H9 (cell line): Measurements from ENCODE around the gene BTG3. TPM values are rescaled to one million over a fixed set of nuclear protein-coding genes. Genes with fewer than 3 reads are reported as not detected.

Experiments used
- DNase-seq: peaks from one replicate; pipeline ENCODE4 v3.0.0-alpha.2; 2017
- H2AFZ ChIP-seq: one replicate; pipeline ENCODE4 v1.6.1; 2013; ENCODE audit warnings: mild to moderate bottlenecking, low read length, control low read depth, moderate library complexity
- H2AK5ac ChIP-seq: 2 replicates; pipeline ENCODE4 v1.6.1; 2013; ENCODE audit warnings: low read length, control low read depth, mixed read lengths; ENCODE audit not compliant: insufficient read length
- H2BK120ac ChIP-seq: one replicate; pipeline ENCODE4 v1.6.1; 2013; ENCODE audit warnings: low read depth, mild to moderate bottlenecking, low read length, control low read depth, inconsistent platforms; ENCODE audit not compliant: poor library complexity, severe bottlenecking
- H2BK12ac ChIP-seq: 2 replicates; pipeline ENCODE4 v1.6.1; 2013; ENCODE audit warnings: low read length, control low read depth, mixed read lengths, low read depth; ENCODE audit not compliant: insufficient read length
- H2BK15ac ChIP-seq: 2 replicates; pipeline ENCODE4 v1.6.1; 2013; ENCODE audit warnings: low read depth, low read length, control low read depth
- H2BK20ac ChIP-seq: one replicate; pipeline ENCODE4 v1.6.1; 2013; ENCODE audit warnings: low read depth, mild to moderate bottlenecking, low read length, control low read depth, inconsistent platforms; ENCODE audit not compliant: poor library complexity, severe bottlenecking
- H2BK5ac ChIP-seq: 2 replicates; pipeline ENCODE4 v1.6.1; 2013; ENCODE audit warnings: low read length, control low read depth, mixed read lengths; ENCODE audit not compliant: insufficient read length
- H3K14ac ChIP-seq: 2 replicates; pipeline ENCODE4 v1.6.1; 2013; ENCODE audit warnings: low read length, control low read depth; ENCODE audit not compliant: insufficient read depth
- H3K18ac ChIP-seq: 2 replicates; pipeline ENCODE4 v1.6.1; 2013; ENCODE audit warnings: low read depth, mild to moderate bottlenecking, mixed read lengths, low read length, control low read depth; ENCODE audit not compliant: insufficient read length
- H3K23ac ChIP-seq: 2 replicates; pipeline ENCODE4 v1.6.1; 2013; ENCODE audit warnings: low read length, control low read depth, mixed read lengths, low read depth; ENCODE audit not compliant: insufficient read length
- H3K23me2 ChIP-seq: 2 replicates; pipeline ENCODE4 v1.6.1; 2013; ENCODE audit warnings: low read depth, mild to moderate bottlenecking, mixed read lengths, low read length, control low read depth; ENCODE audit not compliant: insufficient read length, poor library complexity, severe bottlenecking
- H3K27ac ChIP-seq: 2 replicates; pipeline ENCODE4 v1.5.1; 2013; ENCODE audit warnings: low read length, control low read depth, mixed read lengths, low read depth; ENCODE audit not compliant: insufficient read length
- H3K27me3 ChIP-seq: 2 replicates; pipeline ENCODE4 v1.6.1; 2013; ENCODE audit warnings: low read length, control low read depth, inconsistent platforms; ENCODE audit not compliant: insufficient read depth
- H3K4ac ChIP-seq: 2 replicates; pipeline ENCODE4 v1.6.1; 2013; ENCODE audit warnings: low read depth, mild to moderate bottlenecking, control low read depth, inconsistent platforms, low read length, moderate library complexity
- H3K4me1 ChIP-seq: 2 replicates; pipeline ENCODE4 v1.6.1; 2013; ENCODE audit warnings: low read length, control low read depth, inconsistent platforms; ENCODE audit not compliant: insufficient read depth
- H3K4me2 ChIP-seq: 2 replicates; pipeline ENCODE4 v1.6.1; 2013; ENCODE audit warnings: low read length, control low read depth, mixed read lengths; ENCODE audit not compliant: insufficient read length, insufficient read depth
- H3K56ac ChIP-seq: 2 replicates; pipeline ENCODE4 v1.6.1; 2013; ENCODE audit warnings: low read depth, mild to moderate bottlenecking, mixed read lengths, low read length, control low read depth; ENCODE audit not compliant: insufficient read length
- H3K79me1 ChIP-seq: 2 replicates; pipeline ENCODE4 v1.6.1; 2013; ENCODE audit warnings: low read depth, mild to moderate bottlenecking, moderate library complexity, low read length, control low read depth, inconsistent platforms; ENCODE audit not compliant: insufficient read depth, poor library complexity, severe bottlenecking
- H3K79me2 ChIP-seq: 2 replicates; pipeline ENCODE4 v1.6.1; 2013; ENCODE audit warnings: low read length, control low read depth, inconsistent platforms; ENCODE audit not compliant: insufficient read depth
- H3K9ac ChIP-seq: 2 replicates; pipeline ENCODE4 v1.6.1; 2013; ENCODE audit warnings: low read length, control low read depth, mixed read lengths; ENCODE audit not compliant: insufficient read length; ENCODE audit errors: extremely low read depth
- H3K9me3 ChIP-seq: one replicate; pipeline ENCODE4 v1.6.1; 2013; ENCODE audit warnings: low read depth, low read length, inconsistent platforms; ENCODE audit not compliant: control insufficient read depth
- H3T11ph ChIP-seq: one replicate; pipeline ENCODE4 v1.6.1; 2013; ENCODE audit warnings: mild to moderate bottlenecking, low read length, control low read depth, inconsistent platforms
- H4K20me1 ChIP-seq: one replicate; pipeline ENCODE4 v1.6.1; 2013; ENCODE audit not compliant: control insufficient read depth, insufficient read length, insufficient read depth
- H4K5ac ChIP-seq: 2 replicates; pipeline ENCODE4 v1.6.1; 2013; ENCODE audit warnings: low read depth, mild to moderate bottlenecking, mixed read lengths, low read length, control low read depth; ENCODE audit not compliant: insufficient read length
- H4K8ac ChIP-seq: replicated peaks from 2 replicates; pipeline ENCODE4 v1.6.1; 2013; ENCODE audit warnings: low read length, control low read depth, mixed read lengths, low read depth; ENCODE audit not compliant: insufficient read length
- H4K91ac ChIP-seq: 2 replicates; pipeline ENCODE4 v1.6.1; 2013; ENCODE audit warnings: low read depth, mild to moderate bottlenecking, moderate library complexity, mixed read lengths, low read length, control low read depth; ENCODE audit not compliant: insufficient read length
- H3K27ac Mint-ChIP-seq, 3 experiments: 2 replicates in 2 of 3; 3 replicates in 1 of 3; pipeline ENCODE4 v1.8.0; 2020 to 2021; ENCODE audit warnings: mixed read lengths in 3 of 3, mild to moderate bottlenecking in 1 of 3, moderate library complexity in 1 of 3
- H3K27me3 Mint-ChIP-seq: 2 replicates; pipeline ENCODE4 v1.8.0; 2021; ENCODE audit warnings: low read depth, mild to moderate bottlenecking, moderate library complexity, mixed read lengths
- H3K36me3 Mint-ChIP-seq, 3 experiments: 2 replicates in 2 of 3; 3 replicates in 1 of 3; pipeline ENCODE4 v1.8.0; 2020 to 2021; ENCODE audit warnings: low read depth in 3 of 3, mixed read lengths in 3 of 3; ENCODE audit not compliant: insufficient read depth in 1 of 3
- H3K4me1 Mint-ChIP-seq, 2 experiments: 2 replicates each; pipeline ENCODE4 v1.8.0; 2020; ENCODE audit warnings: mixed read lengths in 2 of 2
- H3K4me3 Mint-ChIP-seq, 2 experiments: 2 replicates in 1 of 2; 3 replicates in 1 of 2; pipeline ENCODE4 v1.8.0; 2020 to 2021; ENCODE audit warnings: mild to moderate bottlenecking in 2 of 2, mixed read lengths in 2 of 2, moderate library complexity in 1 of 2
- H3K9me3 Mint-ChIP-seq, 2 experiments: 2 replicates in 1 of 2; 3 replicates in 1 of 2; pipeline ENCODE4 v1.8.0; 2020; ENCODE audit warnings: mild to moderate bottlenecking in 2 of 2, mixed read lengths in 2 of 2, moderate library complexity in 1 of 2
- CTCF ChIP-seq: fragments of 200-600 bp; sonication (generic); conservative IDR thresholded peaks from 3 replicates; pipeline ENCODE4 v1.8.0; 2021; ENCODE audit warnings: antibody characterized with exemption, mild to moderate bottlenecking
- WGBS: extraction: QIAGEN DNeasy Blood & Tissue Kit; methylation state at CpG from one replicate; pipeline ENCODE4 v1.1.7; 2013; ENCODE audit warnings: missing lambda C conversion rate, low lambda C conversion rate, mixed read lengths; ENCODE audit not compliant: insufficient read length; ENCODE audit errors: extremely low coverage; 5-methylcytosine and 5-hydroxymethylcytosine counted together
- total RNA-seq: library from RNA; stranded (reverse); gene quantifications from 2 replicates; pipeline ENCODE4 v1.2.1, GENCODE V29; 2021

The BTG3 gene
- total RNA-seq, 1 experiment from 2014 or later, result 32.2 TPM

GRCh38 chr21:17585875-17586450 is 26.7 kb downstream of the BTG3 start:
- no peaks in the 10 kb centered on the region for H3K79me1 ChIP-seq
- no peak overlapping the region for H3K9ac ChIP-seq
- no peak overlapping the region for H3K4ac ChIP-seq
- H3K23me2 ChIP-seq, result no peaks in the 10 kb centered on the region
- Mint-ChIP-seq H3K27ac (no peak overlapping the region), H3K36me3 (peaks cover 0 to 7% (median 6%) of the 10 kb centered on the region in 3 experiments; a peak in 5 of 7 replicates), H3K4me1 (peaks cover 4 to 7% of the 10 kb centered on the region in 2 experiments), H3K4me3 (no peak overlapping the region), H3K27me3 (no peaks in the 10 kb centered on the region), H3K9me3 (0 out of 5 replicates have a peak, but pooled peaks cover 0 to 2% of the 10 kb centered on the region in 2 experiments)
- no peak overlapping the region for H3T11ph ChIP-seq
- no peak overlapping the region for H2BK20ac ChIP-seq
- peak; percentile 76 for TF ChIP-seq CTCF
- no peak overlapping the region for H2AFZ ChIP-seq
- no peak overlapping the region for H3K4me2 ChIP-seq
- H2AK5ac ChIP-seq, result no peak overlapping the region
- no peak for DNase-seq
- H3K4me1 ChIP-seq, result no peaks in the 10 kb centered on the region
- H3K14ac ChIP-seq, result no peak overlapping the region
- no peaks in the 10 kb centered on the region for H3K79me2 ChIP-seq
- H2BK15ac ChIP-seq, result no peak overlapping the region
- no peaks in the 10 kb centered on the region for H3K9me3 ChIP-seq
- no peaks in the 10 kb centered on the region for H4K20me1 ChIP-seq
- H4K5ac ChIP-seq, result no peak overlapping the region
- no peaks in the 10 kb centered on the region for H3K27me3 ChIP-seq
- H3K18ac ChIP-seq, result no peak overlapping the region
- no peak overlapping the region for H2BK5ac ChIP-seq
- no peak overlapping the region for H3K56ac ChIP-seq
- no peak overlapping the region for H4K8ac ChIP-seq
- no peak overlapping the region for H4K91ac ChIP-seq
- no peak overlapping the region for H3K27ac ChIP-seq
- no CpG with 5 or more reads among the region's 3 CpGs for WGBS
- H2BK12ac ChIP-seq, result no peak overlapping the region
- no peak overlapping the region for H2BK120ac ChIP-seq
- H3K23ac ChIP-seq, result no peak overlapping the region
